Measurements from ENCODE around the gene PMS2. TPM values are rescaled to one million over a fixed set of nuclear protein-coding genes. Genes with fewer than 3 reads are reported as not detected.

The PMS2 gene
- total and polyA plus RNA-seq, 2 experiments from 2014 or later, result 5.2 to 15.6 TPM

- TF ChIP-seq REST (IDR thresholded peaks at IDR 0.05; ENCODE audit: unreplicated experiment), result no peak
- no peak for TF ChIP-seq POLR2AphosphoS5 (IDR thresholded peaks at IDR 0.05; ENCODE audit: low read depth)
Observed at GRCh38 chr7:6035686-6036085, 26.8 kb upstream of the PMS2 start (continued).

DNA sequence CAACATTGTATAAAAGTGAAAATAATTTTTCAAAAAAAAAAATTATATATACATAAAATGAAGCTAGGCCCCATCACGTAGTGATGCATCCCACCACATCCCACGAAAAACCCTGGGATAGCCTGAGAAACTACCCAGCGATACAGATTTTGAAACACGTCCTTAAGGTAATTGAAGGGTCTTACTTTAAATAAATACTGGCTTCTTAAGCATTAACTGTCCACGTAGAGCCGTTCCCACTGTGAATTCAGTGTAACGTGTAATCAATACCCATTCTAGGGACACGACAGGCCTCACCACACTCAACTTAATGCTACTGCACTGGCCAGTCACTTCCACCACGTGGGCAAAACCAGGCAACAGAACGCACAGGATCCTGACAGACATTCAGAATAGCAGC lies 26.3 kb upstream of the PMS2 start:
- Histone ChIP-seq H3K79me2 (replicated peaks; ENCODE audit: insufficient read depth) (peaks cover 29% of the 10 kb centered on the region), H3K9me2 (ENCODE audit: insufficient read depth) (no peaks in the 10 kb centered on the region), H3K36me3 (ENCODE audit: insufficient read depth) (peaks cover 49% of the 10 kb centered on the region), H3K4me1 (ENCODE audit: insufficient read depth) (no peaks in the 10 kb centered on the region), H3K4me2 (no peak overlapping the region), H3K27ac (ENCODE audit: low read depth) (no peak overlapping the region), H3K4me3 (no peak overlapping the region), H3F3A (replicated peaks; ENCODE audit: low read depth) (no peaks in the 10 kb centered on the region), H2AFZ (no peak overlapping the region), H4K20me1 (replicated peaks; ENCODE audit: insufficient read depth) (peaks cover 19% of the 10 kb centered on the region), H3K27me3 (ENCODE audit: insufficient read depth) (no peaks in the 10 kb centered on the region)
- Mint-ChIP-seq H3K27ac (no peak overlapping the region), H3K4me1 (no peaks in the 10 kb centered on the region), H3K27me3 (ENCODE audit: insufficient read depth, low read depth, poor library complexity) (peaks cover 4% of the 10 kb centered on the region), H3K36me3 (ENCODE audit: low read depth) (peaks cover 70% of the 10 kb centered on the region), H3K4me3 (no peak overlapping the region), H3K9me3 (no peaks in the 10 kb centered on the region)
- DNase-seq (ENCODE audit: low spot score), result no peak
- no peak for ATAC-seq
- TF ChIP-seq, protein P1, sequence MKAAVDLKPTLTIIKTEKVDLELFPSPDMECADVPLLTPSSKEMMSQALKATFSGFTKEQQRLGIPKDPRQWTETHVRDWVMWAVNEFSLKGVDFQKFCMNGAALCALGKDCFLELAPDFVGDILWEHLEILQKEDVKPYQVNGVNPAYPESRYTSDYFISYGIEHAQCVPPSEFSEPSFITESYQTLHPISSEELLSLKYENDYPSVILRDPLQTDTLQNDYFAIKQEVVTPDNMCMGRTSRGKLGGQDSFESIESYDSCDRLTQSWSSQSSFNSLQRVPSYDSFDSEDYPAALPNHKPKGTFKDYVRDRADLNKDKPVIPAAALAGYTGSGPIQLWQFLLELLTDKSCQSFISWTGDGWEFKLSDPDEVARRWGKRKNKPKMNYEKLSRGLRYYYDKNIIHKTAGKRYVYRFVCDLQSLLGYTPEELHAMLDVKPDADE (IDR thresholded peaks at IDR 0.05), result no peak
- TF ChIP-seq, protein P2, sequence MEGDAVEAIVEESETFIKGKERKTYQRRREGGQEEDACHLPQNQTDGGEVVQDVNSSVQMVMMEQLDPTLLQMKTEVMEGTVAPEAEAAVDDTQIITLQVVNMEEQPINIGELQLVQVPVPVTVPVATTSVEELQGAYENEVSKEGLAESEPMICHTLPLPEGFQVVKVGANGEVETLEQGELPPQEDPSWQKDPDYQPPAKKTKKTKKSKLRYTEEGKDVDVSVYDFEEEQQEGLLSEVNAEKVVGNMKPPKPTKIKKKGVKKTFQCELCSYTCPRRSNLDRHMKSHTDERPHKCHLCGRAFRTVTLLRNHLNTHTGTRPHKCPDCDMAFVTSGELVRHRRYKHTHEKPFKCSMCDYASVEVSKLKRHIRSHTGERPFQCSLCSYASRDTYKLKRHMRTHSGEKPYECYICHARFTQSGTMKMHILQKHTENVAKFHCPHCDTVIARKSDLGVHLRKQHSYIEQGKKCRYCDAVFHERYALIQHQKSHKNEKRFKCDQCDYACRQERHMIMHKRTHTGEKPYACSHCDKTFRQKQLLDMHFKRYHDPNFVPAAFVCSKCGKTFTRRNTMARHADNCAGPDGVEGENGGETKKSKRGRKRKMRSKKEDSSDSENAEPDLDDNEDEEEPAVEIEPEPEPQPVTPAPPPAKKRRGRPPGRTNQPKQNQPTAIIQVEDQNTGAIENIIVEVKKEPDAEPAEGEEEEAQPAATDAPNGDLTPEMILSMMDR (conservative IDR thresholded peaks at IDR 0.05; ENCODE audit: low read depth in 2 of 2), result no peak
- TF ChIP-seq STAT1 (IDR thresholded peaks at IDR 0.05; ENCODE audit: unreplicated experiment), result no peak
- no peak for TF ChIP-seq NANOG (IDR thresholded peaks at IDR 0.05; ENCODE audit: borderline replicate concordance)
- no peak for TF ChIP-seq CREB1 (CRISPR knock-in tag; IDR thresholded peaks at IDR 0.05; ENCODE audit: low read depth)
- TF ChIP-seq EZH2 (IDR thresholded peaks at IDR 0.05; ENCODE audit: low read depth, unreplicated experiment), result no peak
- no peak for TF ChIP-seq JUNB (IDR thresholded peaks at IDR 0.05; ENCODE audit: unreplicated experiment)
- TF ChIP-seq REST (IDR thresholded peaks at IDR 0.05; ENCODE audit: unreplicated experiment), result no peak
- no peak for TF ChIP-seq ZNF331 (CRISPR knock-in tag; IDR thresholded peaks at IDR 0.05; ENCODE audit: low read depth)
